PC-9 (cell line): ENCODE measurements around the gene CD55.

Source experiments
- CTCF ChIP-seq: fragments of 200-600 bp; sonication (generic); conservative IDR thresholded peaks from 2 replicates; pipeline ENCODE4 v1.6.1; 2017; ENCODE audit warnings: mixed run types, antibody characterized with exemption, mild to moderate bottlenecking, moderate library complexity
- EZH2 ChIP-seq: fragments of 200-600 bp; sonication (generic); IDR thresholded peaks from 2 replicates; pipeline ENCODE4 v1.8.0; 2017; ENCODE audit warnings: antibody characterized with exemption, low read depth

DNA sequence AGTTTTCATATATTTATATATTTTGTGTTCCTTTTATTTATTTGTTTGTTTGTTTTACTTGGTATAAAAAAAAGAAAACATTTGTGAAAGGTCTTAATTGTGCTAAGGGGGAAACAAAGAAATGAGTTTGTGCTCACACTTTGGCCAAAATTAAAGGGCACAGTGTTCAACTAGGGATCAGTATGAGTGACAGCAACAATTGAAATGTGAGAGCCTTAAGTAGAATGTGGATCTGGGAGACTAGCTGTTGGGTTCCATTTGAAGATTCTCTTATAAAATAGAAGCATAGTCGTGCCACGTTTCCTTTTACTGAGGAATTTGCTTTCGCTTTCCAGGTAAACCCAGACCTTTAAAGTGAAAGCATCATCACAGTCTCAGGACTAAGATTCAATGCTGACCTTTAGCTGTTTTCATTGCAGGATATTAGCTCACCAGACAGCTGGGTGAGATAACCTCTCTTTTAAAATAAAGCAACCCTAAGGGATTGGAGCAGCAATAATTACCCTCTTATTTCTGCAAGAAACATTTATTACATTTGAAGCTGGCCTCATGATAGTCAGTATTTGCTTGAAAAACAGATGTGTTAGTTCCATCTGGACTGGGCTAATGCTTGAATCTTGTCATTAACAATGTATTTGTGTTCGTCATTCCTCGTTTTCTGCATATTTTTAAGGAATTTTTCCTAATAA lies 37.1 kb upstream of the CD55 start:
- TF ChIP-seq CTCF, result no peak
- TF ChIP-seq EZH2, result no peak
